HepG2 (cell line): ENCODE data around the gene HMGN4. TPM values are rescaled to one million over a fixed set of nuclear protein-coding genes. Genes with fewer than 3 reads are reported as not detected.

Experiments
- CBX1 ChIP-seq: IDR thresholded peaks from one replicate; pipeline ENCODE4 v1.6.1; 2016; ENCODE audit warnings: antibody characterized with exemption, low read depth
- KDM5B ChIP-seq: sonication (generic); formaldehyde crosslinking; IDR thresholded peaks from 2 replicates; pipeline ENCODE4 v1.4.0; 2020; ENCODE audit warnings: missing genetic modification reagents, mild to moderate bottlenecking, borderline replicate concordance
- MTF1 ChIP-seq: sonication (generic); formaldehyde crosslinking; IDR thresholded peaks from 2 replicates; pipeline ENCODE4 v1.5.0; 2020; ENCODE audit warnings: missing genetic modification reagents
- NAIF1 ChIP-seq: sonication (generic); formaldehyde crosslinking; IDR thresholded peaks from 2 replicates; pipeline ENCODE4 v1.5.0; 2020; ENCODE audit warnings: mild to moderate bottlenecking, missing genetic modification reagents, borderline replicate concordance
- NKX3-1 ChIP-seq: sonication (generic); formaldehyde crosslinking; IDR thresholded peaks from 2 replicates; pipeline ENCODE4 v1.5.0; 2020; ENCODE audit warnings: missing genetic modification reagents
- POLR2AphosphoS2 ChIP-seq: IDR thresholded peaks from 2 replicates; pipeline ENCODE4 v1.6.1; 2011; ENCODE audit warnings: low read depth, low read length, improper control_type of control experiment
- RORA ChIP-seq: sonication (generic); formaldehyde crosslinking; IDR thresholded peaks from 2 replicates; pipeline ENCODE4 v1.5.0; 2020; ENCODE audit warnings: mild to moderate bottlenecking, missing genetic modification reagents, moderate library complexity
- TERF1 ChIP-seq: sonication (generic); formaldehyde crosslinking; IDR thresholded peaks from 2 replicates; pipeline ENCODE4 v1.8.0; 2022; ENCODE audit warnings: mild to moderate bottlenecking, missing genetic modification reagents, moderate library complexity
- ZBTB14 ChIP-seq: sonication (generic); formaldehyde crosslinking; IDR thresholded peaks from 2 replicates; pipeline ENCODE4 v1.4.0; 2020; ENCODE audit warnings: missing genetic modification reagents
- ZFAT ChIP-seq: sonication (generic); formaldehyde crosslinking; conservative IDR thresholded peaks from 2 replicates; pipeline ENCODE4 v1.8.1; 2023; ENCODE audit warnings: missing genetic modification reagents, inconsistent platforms
- ZFP36L2 ChIP-seq: sonication (generic); formaldehyde crosslinking; IDR thresholded peaks from 2 replicates; pipeline ENCODE4 v1.4.0; 2020; ENCODE audit warnings: missing genetic modification reagents
- ZFP41 ChIP-seq: sonication (generic); formaldehyde crosslinking; IDR thresholded peaks from 2 replicates; pipeline ENCODE4 v1.4.0; 2020; ENCODE audit warnings: mild to moderate bottlenecking, missing genetic modification reagents, borderline replicate concordance
- ZNF138 ChIP-seq: sonication (generic); formaldehyde crosslinking; IDR thresholded peaks from 2 replicates; pipeline ENCODE4 v1.5.0; 2020; ENCODE audit warnings: mild to moderate bottlenecking, low read depth, missing genetic modification reagents
- ZNF292 ChIP-seq: sonication (generic); formaldehyde crosslinking; IDR thresholded peaks from 2 replicates; pipeline ENCODE4 v1.8.1; 2022; ENCODE audit warnings: mild to moderate bottlenecking, low read depth, missing genetic modification reagents, borderline replicate concordance
- ZNF317 ChIP-seq: sonication (generic); formaldehyde crosslinking; IDR thresholded peaks from 2 replicates; pipeline ENCODE4 v1.5.0; 2020; ENCODE audit warnings: mild to moderate bottlenecking, missing genetic modification reagents
- ZNF446 ChIP-seq: sonication (generic); formaldehyde crosslinking; IDR thresholded peaks from 2 replicates; pipeline ENCODE4 v1.5.0; 2020; ENCODE audit warnings: mild to moderate bottlenecking, missing genetic modification reagents
- ZNF513 ChIP-seq: sonication (generic); formaldehyde crosslinking; conservative IDR thresholded peaks from 2 replicates; pipeline ENCODE4 v1.5.0; 2020; ENCODE audit warnings: missing genetic modification reagents
- ZNF549 ChIP-seq: sonication (generic); formaldehyde crosslinking; IDR thresholded peaks from 2 replicates; pipeline ENCODE4 v1.5.0; 2020; ENCODE audit warnings: missing genetic modification reagents
- ZNF816 ChIP-seq: sonication (generic); formaldehyde crosslinking; IDR thresholded peaks from 2 replicates; pipeline ENCODE4 v1.8.0; 2022; ENCODE audit warnings: missing genetic modification reagents, mild to moderate bottlenecking, borderline replicate concordance
- polyA plus RNA-seq, 8 experiments: library from polyadenylated mRNA; depleted of rRNA in 3 of 8; stranded (reverse) in 7 of 8; unstranded in 1 of 8; fragments of >200 nt; fragmentation: Illumina TruSeq in 4 of 8; extraction: Trizol in 4 of 8; gene quantifications; 2 replicates each; pipeline versions ENCODE4 v1.2.1 to v1.2.3, GENCODE V29; 2011 to 2016; ENCODE audit warnings: low read depth in 4 of 8, missing spikeins in 1 of 8, mixed read lengths in 1 of 8; ENCODE audit not compliant: insufficient read depth in 1 of 8
- total RNA-seq, 5 experiments: library from RNA; depleted of rRNA; stranded (reverse); fragments of >200 nt; fragmentation: Illumina TruSeq; extraction: Trizol; gene quantifications; 2 replicates each; pipeline ENCODE4 v1.2.3, GENCODE V29; 2016; ENCODE audit warnings: low read depth in 1 of 5
- TF ChIP-seq, protein P1 (sequence below): IDR thresholded peaks from 2 replicates; pipeline ENCODE4 v1.6.1; 2016; ENCODE audit warnings: low read depth
- TF ChIP-seq, protein P2 (sequence below): sonication (generic); formaldehyde crosslinking; IDR thresholded peaks from 2 replicates; pipeline ENCODE4 v1.4.0; 2020; ENCODE audit warnings: missing genetic modification reagents, borderline replicate concordance
- TF ChIP-seq, protein P3 (sequence below): sonication (generic); formaldehyde crosslinking; IDR thresholded peaks from 2 replicates; pipeline ENCODE4 v1.5.0; 2020; ENCODE audit warnings: mild to moderate bottlenecking, missing genetic modification reagents, moderate library complexity

Gene HMGN4
- total and polyA plus RNA-seq, 2 of the 13 experiments (the other 11 are each of a cell fraction or from before 2014, with no cell fraction given), result 39.9 to 52.1 TPM

GRCh38 chr6:26520237-26520849, 17.8 kb upstream of the HMGN4 start (continued):
- TF ChIP-seq ZNF513 (no peak), ZNF317 (CRISPR knock-in tag) (0 out of 2 replicates have a peak, but pooled peaks have one; percentile 52), KDM5B (CRISPR knock-in tag) (peak; percentile 87), NKX3-1 (CRISPR knock-in tag) (no peak; the same call in 1 of the 2 replicates), POLR2AphosphoS2 (no peak), RORA (no peak), ZFP36L2 (CRISPR knock-in tag) (no peak; the same call in 1 of the 2 replicates), ZFP41 (peak; percentile 41; the same call in 1 of the 2 replicates), ZNF446 (CRISPR knock-in tag) (no peak), CBX1 (peak; percentile 26), ZFAT (CRISPR knock-in tag) (no peak), MTF1 (CRISPR knock-in tag) (no peak), ZNF292 (CRISPR knock-in tag) (no peak), ZNF816 (CRISPR knock-in tag) (no peak), ZBTB14 (no peak), ZNF138 (CRISPR knock-in tag) (0 out of 2 replicates have a peak, but pooled peaks have one; percentile 35), NAIF1 (CRISPR knock-in tag) (no peak), ZNF549 (CRISPR knock-in tag) (no peak), TERF1 (CRISPR knock-in tag) (no peak)
- TF ChIP-seq, protein P1, sequence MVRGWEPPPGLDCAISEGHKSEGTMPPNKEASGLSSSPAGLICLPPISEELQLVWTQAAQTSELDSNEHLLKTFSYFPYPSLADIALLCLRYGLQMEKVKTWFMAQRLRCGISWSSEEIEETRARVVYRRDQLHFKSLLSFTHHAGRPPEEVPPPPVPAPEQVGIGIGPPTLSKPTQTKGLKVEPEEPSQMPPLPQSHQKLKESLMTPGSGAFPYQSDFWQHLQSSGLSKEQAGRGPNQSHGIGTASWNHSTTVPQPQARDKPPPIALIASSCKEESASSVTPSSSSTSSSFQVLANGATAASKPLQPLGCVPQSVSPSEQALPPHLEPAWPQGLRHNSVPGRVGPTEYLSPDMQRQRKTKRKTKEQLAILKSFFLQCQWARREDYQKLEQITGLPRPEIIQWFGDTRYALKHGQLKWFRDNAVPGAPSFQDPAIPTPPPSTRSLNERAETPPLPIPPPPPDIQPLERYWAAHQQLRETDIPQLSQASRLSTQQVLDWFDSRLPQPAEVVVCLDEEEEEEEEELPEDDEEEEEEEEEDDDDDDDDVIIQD (CRISPR knock-in tag), result no peak
- TF ChIP-seq, protein P2, sequence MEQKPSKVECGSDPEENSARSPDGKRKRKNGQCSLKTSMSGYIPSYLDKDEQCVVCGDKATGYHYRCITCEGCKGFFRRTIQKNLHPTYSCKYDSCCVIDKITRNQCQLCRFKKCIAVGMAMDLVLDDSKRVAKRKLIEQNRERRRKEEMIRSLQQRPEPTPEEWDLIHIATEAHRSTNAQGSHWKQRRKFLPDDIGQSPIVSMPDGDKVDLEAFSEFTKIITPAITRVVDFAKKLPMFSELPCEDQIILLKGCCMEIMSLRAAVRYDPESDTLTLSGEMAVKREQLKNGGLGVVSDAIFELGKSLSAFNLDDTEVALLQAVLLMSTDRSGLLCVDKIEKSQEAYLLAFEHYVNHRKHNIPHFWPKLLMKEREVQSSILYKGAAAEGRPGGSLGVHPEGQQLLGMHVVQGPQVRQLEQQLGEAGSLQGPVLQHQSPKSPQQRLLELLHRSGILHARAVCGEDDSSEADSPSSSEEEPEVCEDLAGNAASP (CRISPR knock-in tag), result no peak
- TF ChIP-seq, protein P3, sequence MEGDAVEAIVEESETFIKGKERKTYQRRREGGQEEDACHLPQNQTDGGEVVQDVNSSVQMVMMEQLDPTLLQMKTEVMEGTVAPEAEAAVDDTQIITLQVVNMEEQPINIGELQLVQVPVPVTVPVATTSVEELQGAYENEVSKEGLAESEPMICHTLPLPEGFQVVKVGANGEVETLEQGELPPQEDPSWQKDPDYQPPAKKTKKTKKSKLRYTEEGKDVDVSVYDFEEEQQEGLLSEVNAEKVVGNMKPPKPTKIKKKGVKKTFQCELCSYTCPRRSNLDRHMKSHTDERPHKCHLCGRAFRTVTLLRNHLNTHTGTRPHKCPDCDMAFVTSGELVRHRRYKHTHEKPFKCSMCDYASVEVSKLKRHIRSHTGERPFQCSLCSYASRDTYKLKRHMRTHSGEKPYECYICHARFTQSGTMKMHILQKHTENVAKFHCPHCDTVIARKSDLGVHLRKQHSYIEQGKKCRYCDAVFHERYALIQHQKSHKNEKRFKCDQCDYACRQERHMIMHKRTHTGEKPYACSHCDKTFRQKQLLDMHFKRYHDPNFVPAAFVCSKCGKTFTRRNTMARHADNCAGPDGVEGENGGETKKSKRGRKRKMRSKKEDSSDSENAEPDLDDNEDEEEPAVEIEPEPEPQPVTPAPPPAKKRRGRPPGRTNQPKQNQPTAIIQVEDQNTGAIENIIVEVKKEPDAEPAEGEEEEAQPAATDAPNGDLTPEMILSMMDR, result no peak; the same call in 1 of the 2 replicates
